ENCODE data around the gene COL4A2.

GRCh38 chr13:110554946-110555345 lies 247.9 kb downstream of the COL4A2 start:
- no peak for TF ChIP-seq GATA2 (IDR thresholded peaks at IDR 0.05; ENCODE audit: low read depth, low read length)
- TF ChIP-seq GATA3 (IDR thresholded peaks at IDR 0.05; ENCODE audit: low read depth, low read length), result no peak

All from SH-SY5Y (cell line).